H1 (cell line): ENCODE measurements around the gene TBK1. TPM values are rescaled to one million over a fixed set of nuclear protein-coding genes. Genes with fewer than 3 reads are reported as not detected.

Source experiments
- CTCF ChIA-PET: fragments of 300-600 bp; sonication (Branson Sonifier 250); formaldehyde crosslinking; loops from one replicate; lab custom pipeline; 2021; ENCODE audit not compliant: partially characterized antibody; lab: Charles Lee
- POLR2A ChIA-PET: fragments of 300-600 bp; sonication (Branson Sonifier 250); formaldehyde crosslinking; loops from one replicate; lab custom pipeline; 2021; ENCODE audit warnings: inconsistent platforms; ENCODE audit not compliant: partially characterized antibody; lab: Charles Lee
- DNase-seq, 2 experiments: peaks; one replicate each; pipeline versions ENCODE4 v3.0.0 to v3.0.0-alpha.2; 2010 to 2022; ENCODE audit warnings: low spot score in 2 of 2, low read depth in 1 of 2, mixed read lengths in 1 of 2
- FAIRE-seq: peaks from 2 replicates; lab custom pipeline; 2011; peaks lifted over from hg19 to GRCh38; lab: Jason Lieb, UNC
- H2AFZ ChIP-seq: 2 replicates; pipeline ENCODE4 v1.8.1; 2012; ENCODE audit warnings: low read length, inconsistent platforms
- H2AK5ac ChIP-seq: 2 replicates; pipeline ENCODE4 v1.6.1; 2013; ENCODE audit warnings: low read depth, low read length
- H2BK120ac ChIP-seq: replicated peaks from 2 replicates; pipeline ENCODE3; 2013; ENCODE audit warnings: low read depth, low read length, inconsistent platforms
- H2BK12ac ChIP-seq: 2 replicates; pipeline ENCODE4 v1.6.1; 2013; ENCODE audit warnings: low read depth, low read length
- H2BK15ac ChIP-seq: 2 replicates; pipeline ENCODE4 v1.6.1; 2013; ENCODE audit warnings: low read length
- H2BK20ac ChIP-seq: 2 replicates; pipeline ENCODE4 v1.6.1; 2013; ENCODE audit warnings: low read length
- H2BK5ac ChIP-seq: 2 replicates; pipeline ENCODE4 v1.6.1; 2013; ENCODE audit warnings: low read depth, low read length
- H3K14ac ChIP-seq: 2 replicates; pipeline ENCODE4 v1.6.1; 2013; ENCODE audit warnings: inconsistent platforms; ENCODE audit not compliant: insufficient read length
- H3K18ac ChIP-seq: 2 replicates; pipeline ENCODE4 v1.6.1; 2013; ENCODE audit warnings: low read length; ENCODE audit errors: extremely low read depth
- H3K23ac ChIP-seq: 2 replicates; pipeline ENCODE4 v1.6.1; 2013; ENCODE audit warnings: inconsistent platforms; ENCODE audit not compliant: insufficient read length
- H3K23me2 ChIP-seq: 2 replicates; pipeline ENCODE4 v1.6.1; 2013; ENCODE audit warnings: low read depth, low read length
- H3K27ac ChIP-seq: 2 replicates; pipeline ENCODE4 v1.6.1; 2011; ENCODE audit warnings: low read depth, low read length, inconsistent platforms
- H3K27me3 ChIP-seq, 4 experiments: replicated peaks in 1 of 4; 1 replicate in 1 of 4; 2 replicates in 3 of 4; pipeline versions ENCODE4 v1.6.1 to v1.8.1; 2011 to 2013; ENCODE audit warnings: low read length in 3 of 4, mild to moderate bottlenecking in 3 of 4, inconsistent platforms in 2 of 4, mixed read lengths in 2 of 4, moderate library complexity in 1 of 4; ENCODE audit not compliant: control insufficient read depth in 3 of 4, insufficient read depth in 3 of 4; ENCODE audit errors: extremely low read depth in 1 of 4
- H3K36me3 ChIP-seq, 4 experiments: 2 replicates each; pipeline versions ENCODE4 v1.6.1 to v1.8.1; 2011 to 2013; ENCODE audit warnings: mild to moderate bottlenecking in 4 of 4, low read length in 3 of 4, moderate library complexity in 2 of 4, control low read depth in 1 of 4, inconsistent platforms in 1 of 4; ENCODE audit not compliant: insufficient read depth in 4 of 4, control insufficient read depth in 2 of 4
- H3K4ac ChIP-seq: replicated peaks from 2 replicates; pipeline ENCODE3; 2013; ENCODE audit warnings: low read length, low read depth, mixed read lengths, inconsistent platforms; ENCODE audit not compliant: insufficient read length
- H3K4me1 ChIP-seq, 4 experiments: replicated peaks in 1 of 4; 1 replicate in 1 of 4; 2 replicates in 3 of 4; pipeline versions ENCODE4 v1.6.1 to v1.8.1; 2011 to 2013; ENCODE audit warnings: low read length in 3 of 4, inconsistent platforms in 2 of 4, mixed read lengths in 1 of 4; ENCODE audit not compliant: insufficient read depth in 4 of 4, control insufficient read depth in 3 of 4
- H3K4me2 ChIP-seq, 2 experiments: 2 replicates each; pipeline versions ENCODE4 v1.6.1 to v1.8.1; 2011 to 2013; ENCODE audit warnings: low read depth in 2 of 2, low read length in 2 of 2, control low read depth in 1 of 2, inconsistent platforms in 1 of 2, mild to moderate bottlenecking in 1 of 2; ENCODE audit not compliant: insufficient read depth in 1 of 2
- H3K4me3 ChIP-seq, 4 experiments: fragments of 200-600, 300-600 bp in 1 of 4; sonication (generic), shearing (Covaris generic), sonication (Bioruptor Twin) in 1 of 4; 2 replicates each; pipeline versions ENCODE4 v1.5.1 to v1.8.1; 2011 to 2016; ENCODE audit warnings: low read length in 4 of 4, low read depth in 3 of 4, control low read depth in 2 of 4, inconsistent platforms in 2 of 4, mild to moderate bottlenecking in 2 of 4, mixed read lengths in 1 of 4, moderate library complexity in 1 of 4; ENCODE audit not compliant: insufficient read depth in 2 of 4; ENCODE audit errors: extremely low read depth in 1 of 4
- H3K56ac ChIP-seq: replicated peaks from 2 replicates; pipeline ENCODE3; 2013; ENCODE audit warnings: low read depth, mild to moderate bottlenecking, mixed read lengths, low read length, inconsistent platforms; ENCODE audit not compliant: insufficient read length
- H3K79me1 ChIP-seq: 2 replicates; pipeline ENCODE4 v1.6.1; 2013; ENCODE audit warnings: low read depth, low read length, control low read depth
- H3K79me2 ChIP-seq, 2 experiments: 2 replicates each; pipeline versions ENCODE4 v1.6.1 to v1.8.1; 2012 to 2013; ENCODE audit warnings: low read length in 2 of 2, mild to moderate bottlenecking in 2 of 2, inconsistent platforms in 1 of 2; ENCODE audit not compliant: insufficient read depth in 2 of 2, control insufficient read depth in 1 of 2
- H3K9ac ChIP-seq, 4 experiments: replicated peaks in 1 of 4; 1 replicate in 1 of 4; 2 replicates in 3 of 4; pipeline versions ENCODE4 v1.6.1 to v1.8.1; 2011 to 2013; ENCODE audit warnings: low read depth in 3 of 4, low read length in 3 of 4, control low read depth in 2 of 4, mild to moderate bottlenecking in 2 of 4, moderate library complexity in 2 of 4, inconsistent platforms in 1 of 4; ENCODE audit errors: extremely low read depth in 1 of 4
- H3K9me3 ChIP-seq, 2 experiments: 2 replicates each; pipeline versions ENCODE4 v1.6.1 to v1.8.1; 2012 to 2013; ENCODE audit warnings: mild to moderate bottlenecking in 2 of 2, moderate library complexity in 2 of 2, control low read depth in 1 of 2, inconsistent platforms in 1 of 2, low read depth in 1 of 2, low read length in 1 of 2, mixed read lengths in 1 of 2; ENCODE audit not compliant: insufficient read depth in 2 of 2
- H4K20me1 ChIP-seq, 2 experiments: replicated peaks in 1 of 2; 2 replicates each; pipeline versions ENCODE3 to v1.8.1; 2011 to 2013; ENCODE audit warnings: inconsistent platforms in 2 of 2, low read length in 2 of 2, mild to moderate bottlenecking in 1 of 2; ENCODE audit not compliant: insufficient read depth in 2 of 2, control insufficient read depth in 1 of 2
- H4K5ac ChIP-seq: 2 replicates; pipeline ENCODE4 v1.6.1; 2013; ENCODE audit warnings: low read length, low read depth, mixed read lengths, inconsistent platforms; ENCODE audit not compliant: insufficient read length
- H4K8ac ChIP-seq: 2 replicates; pipeline ENCODE4 v1.8.0; 2013; ENCODE audit warnings: mild to moderate bottlenecking, moderate library complexity, low read length, inconsistent platforms; ENCODE audit not compliant: insufficient read depth; ENCODE audit errors: extremely low read depth
- H4K91ac ChIP-seq: replicated peaks from 2 replicates; pipeline ENCODE3; 2013; ENCODE audit warnings: low read length, mixed read lengths, inconsistent platforms; ENCODE audit not compliant: insufficient read length
- CHD2 ChIP-seq: IDR thresholded peaks from 2 replicates; pipeline ENCODE4 v1.6.1; 2012; ENCODE audit warnings: low read length, improper control_type of control experiment
- EZH2 ChIP-seq: fragments of 200-600 bp; sonication (generic); IDR thresholded peaks from 2 replicates; pipeline ENCODE4 v1.7.1; 2012; ENCODE audit warnings: low read depth, mild to moderate bottlenecking, moderate library complexity, low read length, inconsistent platforms; ENCODE audit not compliant: severe bottlenecking
- FOSL1 ChIP-seq: IDR thresholded peaks from 2 replicates; pipeline ENCODE4 v1.6.1; 2011; ENCODE audit warnings: mild to moderate bottlenecking, low read depth, low read length, moderate library complexity; ENCODE audit not compliant: insufficient read depth
- GTF2F1 ChIP-seq: IDR thresholded peaks from 2 replicates; pipeline ENCODE4 v1.6.1; 2012; ENCODE audit warnings: low read depth, low read length, improper control_type of control experiment, borderline replicate concordance
- HDAC2 ChIP-seq, 2 experiments: fragments of 300-600 bp in 1 of 2; sonication (generic) in 1 of 2; IDR thresholded peaks; 2 replicates each; pipeline ENCODE4 v1.6.1; 2011 to 2012; ENCODE audit warnings: low read depth in 2 of 2, low read length in 2 of 2, mild to moderate bottlenecking in 2 of 2, moderate library complexity in 2 of 2, borderline replicate concordance in 1 of 2, inconsistent platforms in 1 of 2
- HDAC6 ChIP-seq: IDR thresholded peaks from one replicate; pipeline ENCODE4 v1.7.1; 2012; ENCODE audit warnings: low read depth, mild to moderate bottlenecking, inconsistent platforms, low read length, moderate library complexity
- MAX ChIP-seq: IDR thresholded peaks from 2 replicates; pipeline ENCODE4 v1.6.1; 2012; ENCODE audit warnings: inconsistent platforms
- NANOG ChIP-seq: IDR thresholded peaks from 2 replicates; pipeline ENCODE4 v1.6.1; 2011; ENCODE audit warnings: low read length, low read depth, mild to moderate bottlenecking, inconsistent platforms; ENCODE audit not compliant: insufficient read depth, poor library complexity, severe bottlenecking
- NRF1 ChIP-seq: IDR thresholded peaks from 2 replicates; pipeline ENCODE4 v1.6.1; 2011; ENCODE audit warnings: mild to moderate bottlenecking, low read depth, low read length, improper control_type of control experiment
- RBBP5 ChIP-seq: IDR thresholded peaks from 2 replicates; pipeline ENCODE4 v1.7.1; 2012; ENCODE audit warnings: low read depth, mild to moderate bottlenecking, inconsistent platforms, low read length, moderate library complexity, borderline replicate concordance
- RFX5 ChIP-seq: IDR thresholded peaks from 2 replicates; pipeline ENCODE4 v1.6.1; 2011; ENCODE audit warnings: low read depth, low read length, improper control_type of control experiment, borderline replicate concordance
- SP1 ChIP-seq: IDR thresholded peaks from 2 replicates; pipeline ENCODE4 v1.6.1; 2011; ENCODE audit warnings: low read depth, low read length
- TEAD4 ChIP-seq: IDR thresholded peaks from 2 replicates; pipeline ENCODE4 v1.6.1; 2012; ENCODE audit warnings: low read depth, low read length, inconsistent platforms, mixed read lengths
- ZNF274 ChIP-seq: IDR thresholded peaks from 2 replicates; pipeline ENCODE4 v1.7.0; 2012; ENCODE audit warnings: low read length, borderline replicate concordance; ENCODE audit errors: extremely low read depth
- WGBS, 2 experiments: shearing (Covaris generic) in 1 of 2; methylation state at CpG; one replicate each; pipeline versions ENCODE4 v1.1.6 to v1.1.7; 2013 to 2015; ENCODE audit warnings: low lambda C conversion rate in 2 of 2, mixed read lengths in 2 of 2, inconsistent platforms in 1 of 2, low coverage in 1 of 2, missing lambda C conversion rate in 1 of 2; ENCODE audit not compliant: insufficient replicate concordance in 2 of 2, insufficient coverage in 1 of 2, insufficient read length in 1 of 2; ENCODE audit errors: extremely low coverage in 1 of 2, missing lambda C conversion rate in 1 of 2; 5-methylcytosine and 5-hydroxymethylcytosine counted together
- polyA plus RNA-seq, 7 experiments: library from polyadenylated mRNA; depleted of rRNA in 3 of 7; stranded (reverse) in 5 of 7; unstranded in 2 of 7; fragments of >200 nt in 5 of 7; fragments of 200-250 nt in 2 of 7; gene quantifications; 1 replicate in 5 of 7; 2 replicates in 1 of 7; 4 replicates in 1 of 7; pipeline versions ENCODE4 v1.2.1 to v1.2.3, GENCODE V29; 2011 to 2013; ENCODE audit warnings: missing spikeins in 2 of 7, mixed read lengths in 2 of 7
- total RNA-seq: library from RNA; stranded (reverse); fragmentation: NEBNext Ultra II Directional; extraction: Animal tissue kit (Norgen Biotek cat#: 25700); gene quantifications from 2 replicates; pipeline ENCODE4 v1.2.1, GENCODE V29; 2021

Gene TBK1
- total and polyA plus RNA-seq, 2 of the 8 experiments (the other 6 are each of a cell fraction or from before 2014, with no cell fraction given) = 5.3 to 20.4 TPM

GRCh38 chr12:64538121-64538520 lies 86.2 kb downstream of the TBK1 start:
- no peak overlapping the region for H2BK12ac ChIP-seq
- H3K27ac ChIP-seq = no peak overlapping the region
- H3K79me1 ChIP-seq = no peaks in the 10 kb centered on the region
- no peak overlapping the region for H3K4me3 ChIP-seq
- no peaks in the 10 kb centered on the region for H3K23me2 ChIP-seq
- no peak overlapping the region for H3K18ac ChIP-seq
- no peak overlapping the region for H3K9ac ChIP-seq
- H3K4me2 ChIP-seq = no peak overlapping the region
- no peaks in the 10 kb centered on the region for H3K36me3 ChIP-seq
- no peak overlapping the region for H2BK5ac ChIP-seq
- no peak overlapping the region; the same call in 1 of the 2 replicates for H2AFZ ChIP-seq
- no peaks in the 10 kb centered on the region; a peak in 1 of 7 replicates for H3K4me1 ChIP-seq
- H2BK120ac ChIP-seq = no peak overlapping the region
- H4K5ac ChIP-seq = no peak overlapping the region
- H3K9me3 ChIP-seq = no peaks in the 10 kb centered on the region
- H3K4ac ChIP-seq = no peak overlapping the region
- DNase-seq (no peak), FAIRE-seq (no peak)
- H3K14ac ChIP-seq = no peak overlapping the region
- ChIA-PET CTCF (interaction anchor here (1.2 to 1.6 kb wide), 3 partner anchors 11 to 160 kb away, joined by 3 to 9 read pairs (median 4); no protein-coding TSS in a partner anchor), POLR2A (no interaction called here)
- no peaks in the 10 kb centered on the region for H3K79me2 ChIP-seq
- no peak overlapping the region for H2BK15ac ChIP-seq
- no peak overlapping the region for H4K91ac ChIP-seq
- H4K20me1 ChIP-seq = no peaks in the 10 kb centered on the region
- no peaks in the 10 kb centered on the region for H3K27me3 ChIP-seq
- no peak overlapping the region for H3K23ac ChIP-seq
- H4K8ac ChIP-seq = no peak overlapping the region
- H3K56ac ChIP-seq = no peak overlapping the region
- no peak overlapping the region for H2AK5ac ChIP-seq
- H2BK20ac ChIP-seq = no peak overlapping the region
- WGBS, 2 experiments = 88% methylated on average over 4 of the region's 4 CpGs; no CpG with 5 or more reads in 1 of the 2 experiments
- no peak for TF ChIP-seq HDAC6
- no peak for TF ChIP-seq MAX
- TF ChIP-seq FOSL1 = no peak
- no peak for TF ChIP-seq GTF2F1
- TF ChIP-seq SP1 = no peak
- TF ChIP-seq NRF1 = no peak
- no peak for TF ChIP-seq CHD2
- TF ChIP-seq NANOG = no peak
- TF ChIP-seq ZNF274 = no peak
- TF ChIP-seq HDAC2 (IDR thresholded peaks at IDR 0.05; ENCODE audit: borderline replicate concordance in 1 of 2, low read depth in 2 of 2, low read length in 2 of 2) = no peak
- TF ChIP-seq EZH2 = no peak
- no peak for TF ChIP-seq RFX5
- no peak for TF ChIP-seq RBBP5
- TF ChIP-seq TEAD4 = no peak
